ENCODE results near the gene RNU7-1. TPM values are rescaled to one million over a fixed set of nuclear protein-coding genes. Genes with fewer than 3 reads are reported as not detected.

RNU7-1 gene
- total and polyA plus RNA-seq, 2 of the 4 experiments (the other 2 are of a cell fraction), result not detected

DNA sequence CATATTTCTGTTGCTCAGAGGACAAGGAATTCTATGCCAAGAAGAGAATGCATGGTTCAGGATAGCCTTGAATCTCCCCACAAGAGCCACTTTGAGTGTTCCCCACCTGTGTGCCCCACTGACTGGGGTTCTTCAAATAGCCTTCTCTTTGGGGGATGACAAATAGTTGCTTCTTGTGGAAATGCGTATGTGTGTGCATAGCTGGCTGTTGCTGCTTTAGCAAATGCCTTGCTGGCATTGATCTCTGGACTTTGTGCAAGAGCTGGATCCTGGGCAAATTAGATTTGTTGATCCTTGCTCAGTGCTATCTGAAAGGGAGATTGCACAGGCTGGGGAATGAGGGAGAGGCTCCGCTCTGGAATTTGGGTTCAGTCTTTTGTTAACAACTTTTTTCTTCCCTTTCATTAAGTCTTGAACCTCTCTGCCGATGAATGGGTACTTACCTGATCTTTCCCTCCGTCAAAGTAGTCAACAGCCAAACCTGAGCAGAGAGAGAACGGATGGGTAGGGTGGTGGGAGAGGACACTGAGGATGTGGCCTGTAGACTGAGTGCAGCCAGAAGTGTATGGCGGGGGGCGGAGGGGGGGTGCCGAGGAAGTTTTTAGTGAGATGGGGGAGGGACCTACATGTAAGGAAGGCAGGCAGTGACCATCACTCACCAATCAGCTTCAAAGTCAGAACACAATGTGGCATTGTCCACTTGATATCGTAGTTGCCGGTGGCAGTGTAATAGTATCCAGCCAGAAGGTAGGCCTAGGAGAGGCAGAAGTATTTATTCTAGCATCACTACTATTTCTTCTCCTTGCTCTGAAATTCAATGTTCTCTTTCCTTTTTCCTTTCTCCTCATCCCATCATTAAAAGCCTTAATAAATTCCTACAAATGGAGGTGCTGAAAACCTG is 37.8 kb downstream of the RNU7-1 start (continued):
- TF ChIP-seq RFX5 (IDR thresholded peaks at IDR 0.05; ENCODE audit: low read depth, low read length), result no peak

DNA sequence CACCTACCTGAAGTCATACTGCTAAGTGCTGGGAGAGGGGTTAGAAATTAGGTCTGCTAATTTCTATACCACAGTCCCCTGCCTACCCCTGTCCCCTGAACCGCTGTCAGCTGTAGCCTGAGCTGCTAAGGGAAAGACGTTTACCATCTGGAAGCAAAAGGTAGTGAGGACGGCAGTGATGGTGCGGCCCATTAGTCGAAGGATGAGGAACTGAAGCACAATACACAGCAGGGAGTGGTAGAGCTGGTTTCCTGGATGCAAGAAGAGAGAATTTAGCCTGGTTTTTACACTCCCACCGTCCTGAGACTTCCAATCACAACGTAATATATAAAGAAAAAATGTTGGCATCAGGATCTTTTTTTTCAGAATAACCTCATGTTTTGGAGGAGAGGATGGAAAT is 38.9 kb downstream of the RNU7-1 start:
- Histone ChIP-seq H4K91ac (ENCODE audit: insufficient read depth, low read depth, low read length) (no peak overlapping the region), H3K9me1 (ENCODE audit: insufficient read depth, low read length) (peaks cover 3% of the 10 kb centered on the region; the same call in 1 of the 2 replicates), H4K8ac (ENCODE audit: low read depth in 2 of 2, low read length in 2 of 2) (no peak overlapping the region), H2BK20ac (ENCODE audit: low read depth, low read length) (no peak overlapping the region), H3K9ac (ENCODE audit: low read depth, low read length) (no peak overlapping the region), H2BK120ac (ENCODE audit: low read depth, low read length) (no peak overlapping the region), H3K9me3 (ENCODE audit: control insufficient read depth, insufficient read depth, low read length) (no peaks in the 10 kb centered on the region), H3K23ac (ENCODE audit: low read depth, low read length) (no peak overlapping the region), H3K27ac (ENCODE audit: insufficient read depth, low read length) (no peak overlapping the region), H3K18ac (ENCODE audit: low read depth, low read length) (no peak overlapping the region), H2AFZ (replicated peaks; ENCODE audit: low read length, poor library complexity) (no peak overlapping the region), H2BK5ac (ENCODE audit: low read depth, low read length, poor library complexity, severe bottlenecking) (no peak overlapping the region), H3K4ac (ENCODE audit: low read depth, low read length) (no peak overlapping the region), H2BK15ac (ENCODE audit: low read depth, low read length) (no peak overlapping the region), H4K20me1 (ENCODE audit: insufficient read depth, low read length) (no peaks in the 10 kb centered on the region), H3K14ac (replicated peaks; ENCODE audit: low read depth, low read length) (no peak overlapping the region), H3K27me3 (ENCODE audit: control insufficient read depth, insufficient read depth, low read length) (no peaks in the 10 kb centered on the region), H3K4me2 (ENCODE audit: low read depth, low read length) (no peak overlapping the region), H3K4me3 (ENCODE audit: insufficient read depth, low read depth, low read length) (no peak overlapping the region), H4K5ac (ENCODE audit: low read depth, low read length) (no peak overlapping the region), H3K56ac (ENCODE audit: extremely low read depth, insufficient read depth, low read length) (no peak overlapping the region), H3K4me1 (ENCODE audit: control insufficient read depth, insufficient read depth, low read length) (no peaks in the 10 kb centered on the region), H2AK5ac (ENCODE audit: low read depth, low read length) (no peak overlapping the region), H3K36me3 (ENCODE audit: control insufficient read depth, insufficient read depth, low read length) (peaks cover 49% of the 10 kb centered on the region), H2AK9ac (replicated peaks; ENCODE audit: low read depth, low read length, poor library complexity) (no peak overlapping the region), H3K79me1 (ENCODE audit: low read depth in 1 of 2, low read length in 2 of 2) (peaks cover 0 to 5% of the 10 kb centered on the region in 2 experiments; a peak in 1 of 4 replicates)
- no peak for TF ChIP-seq POLR2A (IDR thresholded peaks at IDR 0.05; ENCODE audit: low read depth, low read length)
- in situ Hi-C loops (cut with MboI; ENCODE audit: low sequenced_read_pairs), result no loop called here
- no CpG with 5 or more reads among the region's 7 CpGs for WGBS, 2 experiments (ENCODE audit: extremely low coverage in 2 of 2, insufficient read length in 1 of 2)
- dilution Hi-C loops (cut with HindIII; ENCODE audit: low sequenced_read_pairs, unreplicated experiment), result no loop called here
- no TSS peak for BruUV-seq (replicated peaks)
- no peak for DNase-seq
- POLR2A ChIA-PET (ENCODE audit: unreplicated experiment), result no interaction called here
- intact Hi-C loops (cut with micrococcal nuclease), result no loop called here
- CTCF ChIA-PET, result no interaction called here
- ATAC-seq (ENCODE audit: low read depth), result no peak

Measured in IMR-90 (cell line).